Fibroblast of upper back skin (primary cell): ENCODE measurements around the gene TMEM43.

Experiments
- DNase-seq: peaks from one replicate; pipeline ENCODE4 v3.0.0-alpha.2; 2013

The TMEM43 gene

DNA sequence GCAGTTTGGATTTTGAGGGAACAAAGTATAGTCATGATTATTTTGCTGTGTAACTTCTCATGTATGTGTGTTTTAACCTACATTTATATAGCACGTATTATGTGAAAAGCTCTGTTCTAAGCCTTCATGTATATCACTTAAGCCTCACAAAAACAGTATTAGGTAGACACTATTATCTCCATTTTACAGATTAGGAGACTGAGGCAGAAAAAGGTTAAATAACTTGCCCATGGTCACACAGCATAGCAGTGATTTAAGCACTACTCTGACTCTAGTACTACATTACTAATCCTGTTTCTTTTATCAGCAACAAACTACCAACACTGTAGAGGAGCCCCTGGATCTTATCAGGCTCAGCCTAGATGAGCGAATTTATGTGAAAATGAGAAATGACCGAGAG lies 56.4 kb downstream of the TMEM43 start:
- no peak for DNase-seq

- DNase-seq, result no peak
These were observed 58.2 kb downstream of the TMEM43 start for GRCh38 chr3:14183015-14183577.

GRCh38 chr3:14186854-14187458 lies 62.1 kb downstream of the TMEM43 start:
- DNase-seq, result no peak

- DNase-seq, result no peak
These were observed 63.3 kb downstream of the TMEM43 start for GRCh38 chr3:14188041-14188754.
